SK-N-SH (cell line): ENCODE results near the gene KIF16B. TPM values are rescaled to one million over a fixed set of nuclear protein-coding genes. Genes with fewer than 3 reads are reported as not detected.

ENCODE experiments used
- CTCF ChIA-PET: fragments of 300-600, 350-600 bp; formaldehyde crosslinking; extraction: SDS; loops from one replicate; lab custom pipeline; 2021; lab: Yijun Ruan, JAX
- POLR2A ChIA-PET: fragments of 350-600 bp; sonication (Branson Sonifier 250); formaldehyde crosslinking; extraction: SDS; loops from one replicate; lab custom pipeline; 2020; ENCODE audit warnings: antibody characterized with exemption, inconsistent platforms; lab: Yijun Ruan, JAX
- DNase-seq: peaks from one replicate; pipeline ENCODE4 v3.0.0; 2012
- H2AFZ ChIP-seq: fragments of 200-600 bp; sonication (generic); 2 replicates; pipeline ENCODE4 v1.8.1; 2016; ENCODE audit warnings: antibody characterized with exemption, mild to moderate bottlenecking, low read depth
- H3F3A ChIP-seq: fragments of 200-600 bp; sonication (generic); replicated peaks from 2 replicates; pipeline ENCODE3; 2016; ENCODE audit warnings: antibody characterized with exemption, mild to moderate bottlenecking; ENCODE audit not compliant: insufficient read depth
- H3K27ac ChIP-seq, 2 experiments: fragments of 200-500 bp in 1 of 2; fragments of 200-600 bp in 1 of 2; sonication (Bioruptor generic) in 1 of 2; sonication (generic), shearing (Covaris generic) in 1 of 2; 2 replicates each; pipeline versions ENCODE4 v1.5.1 to v1.6.1; 2014 to 2016; ENCODE audit warnings: low read depth in 2 of 2, inconsistent platforms in 1 of 2, low read length in 1 of 2, mild to moderate bottlenecking in 1 of 2, mixed read lengths in 1 of 2
- H3K27me3 ChIP-seq: fragments of 200-600 bp; sonication (generic), shearing (Covaris generic); 2 replicates; pipeline ENCODE4 v1.6.1; 2016; ENCODE audit warnings: mixed run types; ENCODE audit not compliant: insufficient read depth
- H3K36me3 ChIP-seq, 2 experiments: fragments of 200-500 bp in 1 of 2; fragments of 200-600 bp in 1 of 2; sonication (Bioruptor generic) in 1 of 2; sonication (generic) in 1 of 2; replicated peaks in 1 of 2; 2 replicates each; pipeline versions ENCODE3 to v1.5.1; 2014 to 2016; ENCODE audit warnings: low read length in 1 of 2, mild to moderate bottlenecking in 1 of 2; ENCODE audit not compliant: insufficient read depth in 2 of 2, control insufficient read depth in 1 of 2
- H3K4me1 ChIP-seq, 2 experiments: fragments of 200-500 bp in 1 of 2; fragments of 200-600 bp in 1 of 2; sonication (Bioruptor generic) in 1 of 2; sonication (generic), shearing (Covaris generic) in 1 of 2; 2 replicates each; pipeline versions ENCODE4 v1.5.1 to v1.6.1; 2014 to 2016; ENCODE audit warnings: low read depth in 1 of 2, low read length in 1 of 2, mixed run types in 1 of 2; ENCODE audit not compliant: insufficient read depth in 2 of 2, control insufficient read depth in 1 of 2
- H3K4me2 ChIP-seq: fragments of 200-600 bp; sonication (generic), shearing (Covaris generic); 2 replicates; pipeline ENCODE4 v1.6.1; 2017; ENCODE audit warnings: mixed run types
- H3K4me3 ChIP-seq, 2 experiments: fragments of 200-500 bp in 1 of 2; fragments of 200-600 bp in 1 of 2; sonication (Bioruptor generic) in 1 of 2; sonication (generic), shearing (Covaris generic) in 1 of 2; 2 replicates each; pipeline versions ENCODE4 v1.5.1 to v1.8.1; 2014 to 2016; ENCODE audit warnings: low read depth in 2 of 2, inconsistent platforms in 1 of 2, low read length in 1 of 2, mild to moderate bottlenecking in 1 of 2, mixed read lengths in 1 of 2, moderate library complexity in 1 of 2
- H3K79me2 ChIP-seq: fragments of 200-600 bp; sonication (generic); 2 replicates; pipeline ENCODE4 v1.8.1; 2017; ENCODE audit warnings: mild to moderate bottlenecking; ENCODE audit not compliant: insufficient read depth
- H3K9ac ChIP-seq: fragments of 200-600 bp; sonication (generic); 2 replicates; pipeline ENCODE4 v1.6.1; 2017; ENCODE audit warnings: mixed run types
- H3K9me2 ChIP-seq: fragments of 200-600 bp; sonication (generic); 2 replicates; pipeline ENCODE4 v1.6.1; 2017; ENCODE audit warnings: mixed run types
- H3K9me3 ChIP-seq: fragments of 200-600 bp; sonication (generic); 2 replicates; pipeline ENCODE4 v1.6.1; 2017; ENCODE audit warnings: mixed run types, mild to moderate bottlenecking, moderate library complexity
- H4K20me1 ChIP-seq: fragments of 200-600 bp; sonication (generic); 2 replicates; pipeline ENCODE4 v1.6.1; 2017; ENCODE audit warnings: mild to moderate bottlenecking, mixed run types; ENCODE audit not compliant: insufficient read depth
- CHD2 ChIP-seq: fragments of 150-350 bp; IDR thresholded peaks from 2 replicates; pipeline ENCODE4 v1.6.1; 2018; ENCODE audit warnings: low read length; ENCODE audit not compliant: partially characterized antibody
- CTCF ChIP-seq: fragments of 200-600 bp; sonication (generic); IDR thresholded peaks from 2 replicates; pipeline ENCODE4 v1.6.1; 2017; ENCODE audit warnings: antibody characterized with exemption, mild to moderate bottlenecking, moderate library complexity
- ELF1 ChIP-seq: IDR thresholded peaks from 2 replicates; pipeline ENCODE4 v1.4.0; 2012
- EP300 ChIP-seq, 2 experiments: IDR thresholded peaks; 2 replicates each; pipeline versions ENCODE4 v1.4.0 to v1.6.1; 2012; ENCODE audit warnings: borderline replicate concordance in 1 of 2, low read depth in 1 of 2, low read length in 1 of 2
- EZH2phosphoT487 ChIP-seq: fragments of 200-600 bp; sonication (generic); IDR thresholded peaks from 2 replicates; pipeline ENCODE4 v1.6.1; 2017; ENCODE audit warnings: low read depth, mixed run types, mild to moderate bottlenecking, antibody characterized with exemption, moderate library complexity, borderline replicate concordance
- FOSL2 ChIP-seq: IDR thresholded peaks from 2 replicates; pipeline ENCODE4 v1.4.0; 2012; ENCODE audit warnings: low read depth, mild to moderate bottlenecking, moderate library complexity, borderline replicate concordance
- FOXJ3 ChIP-seq: sonication (generic); formaldehyde crosslinking; IDR thresholded peaks from 2 replicates; pipeline ENCODE4 v1.5.1; 2020; ENCODE audit warnings: mild to moderate bottlenecking, missing genetic modification reagents
- GABPA ChIP-seq: IDR thresholded peaks from 2 replicates; pipeline ENCODE4 v1.4.0; 2012; ENCODE audit warnings: low read depth, mild to moderate bottlenecking
- GATA2 ChIP-seq: sonication (generic); formaldehyde crosslinking; IDR thresholded peaks from 2 replicates; pipeline ENCODE4 v1.5.0; 2020; ENCODE audit warnings: mild to moderate bottlenecking, missing genetic modification reagents
- JUND ChIP-seq: IDR thresholded peaks from 2 replicates; pipeline ENCODE4 v1.4.0; 2012
- MEF2A ChIP-seq: IDR thresholded peaks from 2 replicates; pipeline ENCODE4 v1.4.0; 2012; ENCODE audit warnings: low read depth, borderline replicate concordance
- MXI1 ChIP-seq: IDR thresholded peaks from 2 replicates; pipeline ENCODE4 v1.6.1; 2012; ENCODE audit warnings: mild to moderate bottlenecking, low read depth, low read length, improper control_type of control experiment
- NFIC ChIP-seq: IDR thresholded peaks from 2 replicates; pipeline ENCODE4 v1.4.0; 2012; ENCODE audit warnings: borderline replicate concordance
- PBX3 ChIP-seq: IDR thresholded peaks from 2 replicates; pipeline ENCODE4; 2012
- POLR2AphosphoS5 ChIP-seq: IDR thresholded peaks from 2 replicates; pipeline ENCODE4 v1.6.1; 2012; ENCODE audit warnings: low read depth, low read length
- RAD21 ChIP-seq: IDR thresholded peaks from 2 replicates; pipeline ENCODE4 v1.6.1; 2012; ENCODE audit warnings: mild to moderate bottlenecking, low read length
- RCOR1 ChIP-seq: fragments of 150-350 bp; IDR thresholded peaks from 2 replicates; pipeline ENCODE4 v1.6.1; 2017; ENCODE audit warnings: antibody characterized with exemption, low read length
- REST ChIP-seq: IDR thresholded peaks from 2 replicates; pipeline ENCODE4 v1.6.1; 2012; ENCODE audit warnings: mild to moderate bottlenecking, low read depth, low read length, moderate library complexity
- SIN3A ChIP-seq: IDR thresholded peaks from 2 replicates; pipeline ENCODE4 v1.6.1; 2012; ENCODE audit warnings: low read depth, mild to moderate bottlenecking, low read length, moderate library complexity, borderline replicate concordance
- TAF1 ChIP-seq: IDR thresholded peaks from 2 replicates; pipeline ENCODE4 v1.6.1; 2012; ENCODE audit warnings: low read depth, mild to moderate bottlenecking, low read length, moderate library complexity, borderline replicate concordance
- TCF12 ChIP-seq: IDR thresholded peaks from 2 replicates; pipeline ENCODE4 v1.4.0; 2012
- TEAD4 ChIP-seq: IDR thresholded peaks from 2 replicates; pipeline ENCODE4 v1.4.0; 2012; ENCODE audit warnings: mild to moderate bottlenecking, borderline replicate concordance; ENCODE audit not compliant: insufficient read depth
- USF2 ChIP-seq: fragments of 150-350 bp; IDR thresholded peaks from 2 replicates; pipeline ENCODE4 v1.6.1; 2017; ENCODE audit warnings: antibody characterized with exemption, low read length, low read depth, borderline replicate concordance
- YY1 ChIP-seq: IDR thresholded peaks from 2 replicates; pipeline ENCODE4 v1.4.0; 2012; ENCODE audit warnings: low read depth, mild to moderate bottlenecking
- ZBTB33 ChIP-seq: IDR thresholded peaks from 2 replicates; pipeline ENCODE4 v1.4.0; 2012; ENCODE audit warnings: low read depth, borderline replicate concordance
- WGBS: methylation state at CpG from one replicate; pipeline ENCODE4 v1.1.6; 2017; ENCODE audit warnings: low lambda C conversion rate; 5-methylcytosine and 5-hydroxymethylcytosine counted together
- polyA plus RNA-seq, 3 experiments: library from polyadenylated mRNA; depleted of rRNA; stranded (reverse); fragments of >200 nt; gene quantifications; 2 replicates each; pipeline ENCODE4 v1.2.3, GENCODE V29; 2012

Gene KIF16B
- polyA plus RNA-seq, 1 of the 3 experiments (the other 2 are of a cell fraction), result 3.3 TPM

- Histone ChIP-seq H3K4me3 (no peak overlapping the region), H3K4me1 (peaks cover 0 to 15% of the 10 kb centered on the region in 2 experiments; a peak in 1 of 4 replicates), H3K27me3 (no peaks in the 10 kb centered on the region), H3K27ac (peak overlapping the region in 1 of 2 experiments; percentile 50; a peak in 1 of 4 replicates), H4K20me1 (no peaks in the 10 kb centered on the region), H3K36me3 (peaks cover 0 to 2% of the 10 kb centered on the region in 2 experiments), H3K9me2 (no peaks in the 10 kb centered on the region), H3F3A (no peaks in the 10 kb centered on the region), H3K79me2 (no peaks in the 10 kb centered on the region), H3K9ac (no peak overlapping the region), H3K9me3 (no peaks in the 10 kb centered on the region), H3K4me2 (no peak overlapping the region), H2AFZ (no peak overlapping the region)
- ChIA-PET POLR2A (no interaction called here), CTCF (interaction anchor here (1.1 to 4.2 kb wide), 3 partner anchors 23 to 245 kb away, joined by 3 to 32 read pairs (median 5); no protein-coding TSS in a partner anchor)
- peak; percentile 20 for DNase-seq
- no CpG with 5 or more reads among the region's 1 CpG for WGBS
- TF ChIP-seq TEAD4 (no peak), PBX3 (no peak), RAD21 (no peak), GABPA (no peak), GATA2 (no peak), FOSL2 (no peak), MEF2A (no peak), RCOR1 (peak; percentile 17; the same call in 1 of the 2 replicates), TAF1 (no peak), NFIC (no peak), SIN3A (no peak), FOXJ3 (CRISPR knock-in tag) (no peak), JUND (no peak), ELF1 (no peak), REST (no peak), YY1 (no peak), USF2 (no peak), MXI1 (peak; percentile 45; the same call in 1 of the 2 replicates), CTCF (no peak), EZH2phosphoT487 (no peak), TCF12 (no peak), POLR2AphosphoS5 (no peak), EP300 (IDR thresholded peaks at IDR 0.05; ENCODE audit: borderline replicate concordance in 1 of 2, low read depth in 1 of 2, low read length in 1 of 2) (peak in 1 of 2 experiments; percentile 43; a peak in 1 of 4 replicates), CHD2 (peak; percentile 21), ZBTB33 (no peak)
Measured at GRCh38 chr20:16516794-16517193, 56.5 kb downstream of the KIF16B start.
